Smooth muscle cell (in vitro differentiated cells): ENCODE measurements around the gene TMEM221. TPM values are rescaled to one million over a fixed set of nuclear protein-coding genes. Genes with fewer than 3 reads are reported as not detected.

ENCODE experiments used
- DNase-seq: peaks from one replicate; lab custom pipeline; 2025; ENCODE audit not compliant: unreplicated experiment; lab: John Stamatoyannopoulos, UW
- H2AFZ ChIP-seq: fragments of 200-600 bp; sonication (generic); 2 replicates; pipeline ENCODE4 v1.6.0; 2016; ENCODE audit warnings: antibody characterized with exemption, low read depth, mild to moderate bottlenecking
- H3F3A ChIP-seq: fragments of 200-600 bp; sonication (generic); 2 replicates; pipeline ENCODE4 v1.6.0; 2017; ENCODE audit warnings: antibody characterized with exemption, low read depth
- H3K27ac ChIP-seq: fragments of 200-600 bp; sonication (generic); 2 replicates; pipeline ENCODE4 v1.5.1; 2016; ENCODE audit warnings: low read depth, mild to moderate bottlenecking
- H3K27me3 ChIP-seq: fragments of 200-600 bp; sonication (generic); 2 replicates; pipeline ENCODE4 v1.6.1; 2016; ENCODE audit warnings: low read depth, mild to moderate bottlenecking
- H3K36me3 ChIP-seq: fragments of 200-600 bp; sonication (generic); 2 replicates; pipeline ENCODE4 v1.5.1; 2016; ENCODE audit warnings: low read depth
- H3K4me1 ChIP-seq: fragments of 200-600 bp; sonication (generic); 2 replicates; pipeline ENCODE4 v1.5.1; 2016; ENCODE audit warnings: low read depth
- H3K4me2 ChIP-seq: fragments of 200-600 bp; sonication (generic); 2 replicates; pipeline ENCODE4 v1.6.0; 2016; ENCODE audit warnings: mild to moderate bottlenecking
- H3K4me3 ChIP-seq: fragments of 200-600 bp; sonication (generic); 2 replicates; pipeline ENCODE4 v1.5.1; 2016; ENCODE audit warnings: mild to moderate bottlenecking
- H3K79me2 ChIP-seq: fragments of 200-600 bp; sonication (generic); 2 replicates; pipeline ENCODE4 v1.6.0; 2016; ENCODE audit warnings: low read depth, mild to moderate bottlenecking
- H3K9ac ChIP-seq: fragments of 200-600 bp; sonication (generic); 2 replicates; pipeline ENCODE4 v1.6.0; 2016; ENCODE audit warnings: low read depth
- H3K9me3 ChIP-seq: fragments of 200-600 bp; sonication (generic); replicated peaks from 2 replicates; pipeline ENCODE4 v1.5.1; 2016; ENCODE audit warnings: low read depth
- H4K20me1 ChIP-seq: fragments of 200-600 bp; sonication (generic); 2 replicates; pipeline ENCODE4 v1.6.0; 2016; ENCODE audit warnings: low read depth
- CTCF ChIP-seq: fragments of 200-600 bp; sonication (generic); IDR thresholded peaks from 2 replicates; pipeline ENCODE4 v1.5.1; 2017; ENCODE audit warnings: borderline replicate concordance, mild to moderate bottlenecking, antibody characterized with exemption; ENCODE audit not compliant: insufficient read depth, poor library complexity, severe bottlenecking
- WGBS: methylation state at CpG from one replicate; pipeline ENCODE4 v1.1.7; 2016; ENCODE audit warnings: low lambda C conversion rate; 5-methylcytosine and 5-hydroxymethylcytosine counted together
- polyA plus RNA-seq: library from polyadenylated mRNA; unstranded; fragments of >200 nt; fragmentation: Nextera tagmentation; extraction: Ambion mirVana; gene quantifications from 2 replicates; pipeline ENCODE4 v1.2.1, GENCODE V29; 2016
- total RNA-seq: library from RNA; depleted of rRNA; stranded (reverse); fragments of >200 nt; gene quantifications from 2 replicates; pipeline ENCODE4 v1.2.3, GENCODE V29; 2014

The TMEM221 gene
- total and polyA plus RNA-seq, 2 experiments from 2014 or later = 0.31 to 0.63 TPM

- no peaks in the 10 kb centered on the region for H3K79me2 ChIP-seq
- 36% methylated on average over 19 of the region's 19 CpGs for WGBS
- H3K4me3 ChIP-seq = no peak overlapping the region
- TF ChIP-seq CTCF = peak; percentile 48
- H3K36me3 ChIP-seq = no peaks in the 10 kb centered on the region
- no peak overlapping the region for H2AFZ ChIP-seq
- H3K4me2 ChIP-seq = no peak overlapping the region
- peaks cover 7% of the 10 kb centered on the region for H3K4me1 ChIP-seq
- H3F3A ChIP-seq = no peaks in the 10 kb centered on the region
- no peak overlapping the region for H3K9ac ChIP-seq
- no peaks in the 10 kb centered on the region for H4K20me1 ChIP-seq
- no peak overlapping the region for H3K27ac ChIP-seq
- H3K27me3 ChIP-seq = no peaks in the 10 kb centered on the region
- no peak for DNase-seq
- H3K9me3 ChIP-seq = no peaks in the 10 kb centered on the region
Measured at GRCh38 chr19:17394891-17395415, 53.5 kb downstream of the TMEM221 start.

GRCh38 chr19:17393914-17394313 lies 54.6 kb downstream of the TMEM221 start, which contains the start of gene CCDC194:
CCDC194 (minus strand) TSS chr19:17394196; CDS start chr19:17394158, 38 bp downstream.
- Histone ChIP-seq H3K9ac (no peak within 1 kb of the TSS), H2AFZ (no peak within 1 kb of the TSS), H3F3A (no peaks in the 10 kb centered on the region), H3K4me3 (no peak within 1 kb of the TSS), H3K27me3 (no peaks in the 10 kb centered on the region), H3K79me2 (no peaks in the 10 kb centered on the region), H3K27ac (no peak within 1 kb of the TSS), H3K9me3 (no peaks in the 10 kb centered on the region), H3K4me2 (no peak within 1 kb of the TSS), H3K36me3 (no peaks in the 10 kb centered on the region), H4K20me1 (no peaks in the 10 kb centered on the region), H3K4me1 (peaks cover 7% of the 10 kb centered on the region)
- 94% methylated on average over 41 of the region's 41 CpGs for WGBS
- DNase-seq = no peak
- TF ChIP-seq CTCF = no peak

- no peak overlapping the region for H3K4me3 ChIP-seq
- no peak for DNase-seq
- no peaks in the 10 kb centered on the region for H3K27me3 ChIP-seq
- no peak for TF ChIP-seq CTCF
- no peaks in the 10 kb centered on the region for H3K9me3 ChIP-seq
- no peaks in the 10 kb centered on the region for H3K79me2 ChIP-seq
- H2AFZ ChIP-seq = no peak overlapping the region
- no peaks in the 10 kb centered on the region for H3K36me3 ChIP-seq
- no peaks in the 10 kb centered on the region for H4K20me1 ChIP-seq
- no peaks in the 10 kb centered on the region for H3F3A ChIP-seq
- H3K9ac ChIP-seq = no peak overlapping the region
- H3K27ac ChIP-seq = no peak overlapping the region
- peaks cover 7% of the 10 kb centered on the region for H3K4me1 ChIP-seq
- WGBS = 75% methylated on average over 2 of the region's 2 CpGs
- H3K4me2 ChIP-seq = no peak overlapping the region
Measured at GRCh38 chr19:17393002-17393401, 55.5 kb downstream of the TMEM221 start.
